ENCODE results near the gene C2orf15. TPM values are rescaled to one million over a fixed set of nuclear protein-coding genes. Genes with fewer than 3 reads are reported as not detected.

C2orf15 gene
- total and polyA plus RNA-seq, 8 donors, result 1.5 to 5.9 (median 2.9) TPM; not detected in 2

DNA sequence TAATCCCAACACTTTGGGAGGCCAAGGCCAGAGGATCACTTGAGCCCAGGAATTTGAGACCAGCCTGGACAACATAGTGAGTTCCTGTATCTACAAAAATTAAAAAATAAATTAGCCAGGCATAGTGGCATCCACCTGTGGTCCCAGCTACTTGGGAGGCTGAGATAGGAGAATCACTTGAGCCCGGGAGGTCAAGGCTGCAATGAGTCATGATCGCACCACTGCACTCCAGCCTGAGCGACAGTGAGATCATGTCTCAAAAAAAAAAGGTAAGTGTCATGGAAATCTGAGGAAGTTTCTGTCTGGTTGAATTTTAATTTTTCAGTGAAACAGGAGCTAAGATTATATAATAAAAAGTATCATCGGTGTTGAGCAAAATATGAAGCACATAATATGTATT lies 2.5 kb upstream of the C2orf15 start:
- intact Hi-C loops (cut with DNase I; ENCODE audit: low total_unique reads), result no loop called here
- peaks cover 0 to 4% (median 0%) of the 10 kb centered on the region in 4 donors for H3K9me3 ChIP-seq
- no peaks in the 10 kb centered on the region for H3K36me3 ChIP-seq
- H3K4me3 ChIP-seq, result no peak overlapping the region
- no peaks in the 10 kb centered on the region for H3K27me3 ChIP-seq
- no peak overlapping the region for H3K27ac ChIP-seq
- WGBS, 5 donors, result 94 to 99% (median 98%) methylated on average over 4 of the region's 4 CpGs
- TF ChIP-seq EP300 (IDR thresholded peaks at IDR 0.05) (no peak), POLR2A (IDR thresholded peaks at IDR 0.05) (no peak), POLR2AphosphoS5 (IDR thresholded peaks at IDR 0.05) (no peak)
- TF ChIP-seq, protein P1, sequence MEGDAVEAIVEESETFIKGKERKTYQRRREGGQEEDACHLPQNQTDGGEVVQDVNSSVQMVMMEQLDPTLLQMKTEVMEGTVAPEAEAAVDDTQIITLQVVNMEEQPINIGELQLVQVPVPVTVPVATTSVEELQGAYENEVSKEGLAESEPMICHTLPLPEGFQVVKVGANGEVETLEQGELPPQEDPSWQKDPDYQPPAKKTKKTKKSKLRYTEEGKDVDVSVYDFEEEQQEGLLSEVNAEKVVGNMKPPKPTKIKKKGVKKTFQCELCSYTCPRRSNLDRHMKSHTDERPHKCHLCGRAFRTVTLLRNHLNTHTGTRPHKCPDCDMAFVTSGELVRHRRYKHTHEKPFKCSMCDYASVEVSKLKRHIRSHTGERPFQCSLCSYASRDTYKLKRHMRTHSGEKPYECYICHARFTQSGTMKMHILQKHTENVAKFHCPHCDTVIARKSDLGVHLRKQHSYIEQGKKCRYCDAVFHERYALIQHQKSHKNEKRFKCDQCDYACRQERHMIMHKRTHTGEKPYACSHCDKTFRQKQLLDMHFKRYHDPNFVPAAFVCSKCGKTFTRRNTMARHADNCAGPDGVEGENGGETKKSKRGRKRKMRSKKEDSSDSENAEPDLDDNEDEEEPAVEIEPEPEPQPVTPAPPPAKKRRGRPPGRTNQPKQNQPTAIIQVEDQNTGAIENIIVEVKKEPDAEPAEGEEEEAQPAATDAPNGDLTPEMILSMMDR (IDR thresholded peaks at IDR 0.05), result no peak
- H3K4me1 ChIP-seq, result peaks cover 4 to 20% (median 18%) of the 10 kb centered on the region in 4 donors
- no peak for DNase-seq

DNA sequence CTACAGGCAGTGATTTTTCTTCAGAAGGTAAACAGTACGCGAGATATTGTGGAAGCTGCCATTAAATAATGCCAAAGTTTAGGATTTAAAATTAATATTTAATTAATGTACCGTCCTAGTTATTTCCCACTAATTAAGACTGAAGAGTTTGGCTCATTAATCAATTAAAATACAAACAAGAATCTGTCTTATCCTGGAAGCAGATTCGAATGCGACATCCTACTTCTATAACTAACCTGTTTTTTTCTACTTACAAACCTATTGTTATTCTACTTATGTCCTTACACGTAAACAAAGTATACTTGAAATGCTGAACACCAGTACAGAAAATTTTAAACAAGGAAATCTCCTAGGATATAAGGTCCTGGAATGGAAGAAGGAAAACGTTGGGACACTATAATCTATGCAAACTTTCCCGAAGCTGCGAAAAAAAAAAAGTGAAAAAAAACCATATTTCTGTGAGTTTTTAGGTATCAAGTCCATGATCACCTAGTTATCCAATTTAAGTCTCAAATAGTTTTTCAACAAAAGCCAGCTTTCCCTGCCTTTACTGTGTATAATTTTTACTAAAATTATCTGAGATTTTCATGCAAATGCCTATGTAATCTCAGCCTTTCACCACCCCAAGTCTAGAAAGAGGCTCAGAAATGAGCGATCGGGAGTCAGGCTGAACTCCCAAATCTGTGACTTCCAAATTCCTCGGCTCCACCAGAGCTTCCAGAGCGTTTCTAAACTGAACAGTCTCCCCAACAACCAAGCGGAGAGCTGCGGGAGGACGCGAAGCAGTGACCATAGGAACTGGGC lies 1.2 kb upstream of the C2orf15 start:
- TF ChIP-seq EP300 (IDR thresholded peaks at IDR 0.05), result no peak
- no peak for TF ChIP-seq POLR2A (IDR thresholded peaks at IDR 0.05)
- TF ChIP-seq POLR2AphosphoS5 (IDR thresholded peaks at IDR 0.05), result no peak
- TF ChIP-seq, protein P1 (IDR thresholded peaks at IDR 0.05), result no peak
- 13 to 18% (median 14%) methylated on average over 16 to 17 of the region's 17 CpGs for WGBS, 5 donors
- H3K27ac ChIP-seq, result peak overlapping the region; percentile 88 to 96 (median 93)
- H3K36me3 ChIP-seq, result no peaks in the 10 kb centered on the region
- no peaks in the 10 kb centered on the region for H3K9me3 ChIP-seq
- DNase-seq, result no peak
- peak overlapping the region; percentile 61 to 86 (median 76) for H3K4me3 ChIP-seq
- peaks cover 4 to 20% (median 18%) of the 10 kb centered on the region in 4 donors for H3K4me1 ChIP-seq
- no peaks in the 10 kb centered on the region for H3K27me3 ChIP-seq
- intact Hi-C loops (cut with DNase I; ENCODE audit: low total_unique reads), result no loop called here

DNA sequence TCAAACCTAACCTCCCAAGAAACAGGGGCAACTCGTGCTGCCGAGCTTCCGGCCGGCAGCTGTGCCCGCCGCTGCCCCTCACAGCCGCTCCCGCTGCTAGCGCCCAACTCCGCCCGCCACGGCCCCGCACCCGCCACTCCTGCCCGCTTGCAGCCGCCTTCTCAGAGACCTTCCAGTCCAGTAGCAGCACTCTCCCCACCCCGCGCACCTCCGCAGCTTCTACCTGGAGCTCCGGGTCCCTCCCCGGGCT lies 722 bp upstream of the C2orf15 start:
- intact Hi-C loops (cut with DNase I; ENCODE audit: low total_unique reads), result no loop called here
- 0 to 1% (median 0%) methylated on average over 17 to 21 of the region's 21 CpGs for WGBS, 5 donors
- peak overlapping the region; percentile 61 to 86 (median 76) for H3K4me3 ChIP-seq
- peak in 1 of 4 donors; percentile 68 for TF ChIP-seq POLR2A (IDR thresholded peaks at IDR 0.05)
- TF ChIP-seq POLR2AphosphoS5 (IDR thresholded peaks at IDR 0.05), result no peak
- H3K27ac ChIP-seq, result peak overlapping the region; percentile 88 to 96 (median 93)
- no peak for DNase-seq
- peaks cover 4 to 20% (median 18%) of the 10 kb centered on the region in 4 donors for H3K4me1 ChIP-seq
- no peaks in the 10 kb centered on the region for H3K9me3 ChIP-seq
- H3K36me3 ChIP-seq, result no peaks in the 10 kb centered on the region
- no peaks in the 10 kb centered on the region for H3K27me3 ChIP-seq

DNA sequence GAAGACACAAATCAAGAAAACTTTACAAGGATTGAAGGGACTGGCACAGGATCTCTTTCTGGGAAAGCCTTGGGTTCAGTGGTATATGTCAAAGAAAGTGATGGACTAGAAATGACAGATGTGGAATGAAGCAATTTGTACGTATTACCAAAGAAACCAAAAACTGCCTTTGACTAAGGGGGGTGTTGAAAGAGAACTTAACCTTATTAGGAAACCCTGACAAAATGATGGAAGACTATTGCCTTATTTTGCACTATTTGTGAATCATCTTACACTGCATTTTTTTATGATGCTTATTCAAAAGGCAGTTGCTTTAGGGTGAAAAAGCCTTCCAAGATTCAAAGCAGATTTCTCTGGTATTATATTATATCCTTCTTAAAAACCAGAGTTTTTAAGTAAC lies 9.2 kb downstream of the C2orf15 start:
- intact Hi-C loops (cut with DNase I; ENCODE audit: low total_unique reads), result no loop called here
- H3K9me3 ChIP-seq, result no peaks in the 10 kb centered on the region
- TF ChIP-seq, protein P1 (IDR thresholded peaks at IDR 0.05), result no peak
- no peak for TF ChIP-seq EP300 (IDR thresholded peaks at IDR 0.05)
- no peak for TF ChIP-seq POLR2AphosphoS5 (IDR thresholded peaks at IDR 0.05)
- no peak for TF ChIP-seq POLR2A (IDR thresholded peaks at IDR 0.05)
- 76 to 91% (median 83%) methylated on average over 1 of the region's 1 CpG for WGBS, 5 donors
- no peaks in the 10 kb centered on the region for H3K27me3 ChIP-seq
- no peak overlapping the region for H3K27ac ChIP-seq
- H3K4me3 ChIP-seq, result no peak overlapping the region
- no peaks in the 10 kb centered on the region for H3K36me3 ChIP-seq
- H3K4me1 ChIP-seq, result peaks cover 7 to 23% (median 14%) of the 10 kb centered on the region in 4 donors
- DNase-seq, result no peak

All from stomach (tissue), 9 donors.